H1 (cell line): ENCODE data around the gene APOOL.

Source experiments
- CHD1 ChIP-seq: IDR thresholded peaks from 2 replicates; pipeline ENCODE4 v1.6.1; 2012; ENCODE audit warnings: low read depth, low read length, improper control_type of control experiment
- CHD2 ChIP-seq: IDR thresholded peaks from 2 replicates; pipeline ENCODE4 v1.6.1; 2012; ENCODE audit warnings: low read length, improper control_type of control experiment
- EP300 ChIP-seq, 2 experiments: IDR thresholded peaks; 1 replicate in 1 of 2; 2 replicates in 1 of 2; pipeline ENCODE4 v1.6.1; 2011 to 2012; ENCODE audit warnings: low read depth in 2 of 2, low read length in 2 of 2, mild to moderate bottlenecking in 2 of 2, borderline replicate concordance in 1 of 2, inconsistent platforms in 1 of 2, moderate library complexity in 1 of 2
- FOSL1 ChIP-seq: IDR thresholded peaks from 2 replicates; pipeline ENCODE4 v1.6.1; 2011; ENCODE audit warnings: mild to moderate bottlenecking, low read depth, low read length, moderate library complexity; ENCODE audit not compliant: insufficient read depth
- JUN ChIP-seq: IDR thresholded peaks from 2 replicates; pipeline ENCODE4 v1.6.1; 2011; ENCODE audit warnings: low read depth, mild to moderate bottlenecking, improper control_type of control experiment, low read length
- POLR2AphosphoS5 ChIP-seq: IDR thresholded peaks from 2 replicates; pipeline ENCODE4 v1.6.1; 2011; ENCODE audit warnings: low read depth, low read length
- RAD21 ChIP-seq, 2 experiments: IDR thresholded peaks in 1 of 2; conservative IDR thresholded peaks in 1 of 2; 2 replicates each; pipeline ENCODE4 v1.6.1; 2011; ENCODE audit warnings: low read depth in 2 of 2, low read length in 2 of 2, improper control_type of control experiment in 1 of 2, inconsistent platforms in 1 of 2, mild to moderate bottlenecking in 1 of 2, moderate library complexity in 1 of 2
- RFX5 ChIP-seq: IDR thresholded peaks from 2 replicates; pipeline ENCODE4 v1.6.1; 2011; ENCODE audit warnings: low read depth, low read length, improper control_type of control experiment, borderline replicate concordance
- SP1 ChIP-seq: IDR thresholded peaks from 2 replicates; pipeline ENCODE4 v1.6.1; 2011; ENCODE audit warnings: low read depth, low read length
- SP4 ChIP-seq: IDR thresholded peaks from 2 replicates; pipeline ENCODE4 v1.6.1; 2012; ENCODE audit warnings: low read length, inconsistent platforms
- TF ChIP-seq, protein P1 (sequence below): IDR thresholded peaks from 2 replicates; pipeline ENCODE4 v1.6.1; 2011; ENCODE audit warnings: low read length, improper control_type of control experiment
- TF ChIP-seq, protein P2 (sequence below), 3 experiments: IDR thresholded peaks; 1 replicate in 2 of 3; 2 replicates in 1 of 3; pipeline versions ENCODE4 v1.5.1 to v1.6.1; 2011; ENCODE audit warnings: low read length in 3 of 3, mild to moderate bottlenecking in 3 of 3, inconsistent platforms in 2 of 3, low read depth in 1 of 3, moderate library complexity in 1 of 3; ENCODE audit not compliant: insufficient read depth in 1 of 3; ENCODE audit errors: control extremely low read depth in 1 of 3

DNA sequence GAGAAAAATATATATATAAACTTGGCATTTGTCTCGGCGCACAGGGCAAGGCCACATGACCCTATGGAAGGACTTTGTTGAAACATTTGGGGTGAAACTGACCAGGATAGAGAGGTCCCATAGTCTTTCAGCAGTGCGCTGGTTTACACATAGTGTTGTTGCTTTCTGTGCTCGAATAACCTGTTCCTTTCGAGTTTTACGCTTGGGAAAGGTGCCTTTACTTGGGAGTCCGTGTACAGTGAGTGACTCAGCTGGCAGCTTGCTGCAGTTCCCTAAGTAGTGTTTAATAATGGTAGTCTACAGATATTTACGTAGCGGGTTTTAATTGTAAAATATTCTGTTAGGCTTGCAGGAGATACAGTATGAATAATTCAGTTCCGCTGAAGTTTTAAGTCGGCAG, 578 bp downstream of the APOOL start:
- TF ChIP-seq, protein P1, sequence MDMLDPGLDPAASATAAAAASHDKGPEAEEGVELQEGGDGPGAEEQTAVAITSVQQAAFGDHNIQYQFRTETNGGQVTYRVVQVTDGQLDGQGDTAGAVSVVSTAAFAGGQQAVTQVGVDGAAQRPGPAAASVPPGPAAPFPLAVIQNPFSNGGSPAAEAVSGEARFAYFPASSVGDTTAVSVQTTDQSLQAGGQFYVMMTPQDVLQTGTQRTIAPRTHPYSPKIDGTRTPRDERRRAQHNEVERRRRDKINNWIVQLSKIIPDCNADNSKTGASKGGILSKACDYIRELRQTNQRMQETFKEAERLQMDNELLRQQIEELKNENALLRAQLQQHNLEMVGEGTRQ: no peak
- TF ChIP-seq, protein P2, sequence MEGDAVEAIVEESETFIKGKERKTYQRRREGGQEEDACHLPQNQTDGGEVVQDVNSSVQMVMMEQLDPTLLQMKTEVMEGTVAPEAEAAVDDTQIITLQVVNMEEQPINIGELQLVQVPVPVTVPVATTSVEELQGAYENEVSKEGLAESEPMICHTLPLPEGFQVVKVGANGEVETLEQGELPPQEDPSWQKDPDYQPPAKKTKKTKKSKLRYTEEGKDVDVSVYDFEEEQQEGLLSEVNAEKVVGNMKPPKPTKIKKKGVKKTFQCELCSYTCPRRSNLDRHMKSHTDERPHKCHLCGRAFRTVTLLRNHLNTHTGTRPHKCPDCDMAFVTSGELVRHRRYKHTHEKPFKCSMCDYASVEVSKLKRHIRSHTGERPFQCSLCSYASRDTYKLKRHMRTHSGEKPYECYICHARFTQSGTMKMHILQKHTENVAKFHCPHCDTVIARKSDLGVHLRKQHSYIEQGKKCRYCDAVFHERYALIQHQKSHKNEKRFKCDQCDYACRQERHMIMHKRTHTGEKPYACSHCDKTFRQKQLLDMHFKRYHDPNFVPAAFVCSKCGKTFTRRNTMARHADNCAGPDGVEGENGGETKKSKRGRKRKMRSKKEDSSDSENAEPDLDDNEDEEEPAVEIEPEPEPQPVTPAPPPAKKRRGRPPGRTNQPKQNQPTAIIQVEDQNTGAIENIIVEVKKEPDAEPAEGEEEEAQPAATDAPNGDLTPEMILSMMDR (IDR thresholded peaks at IDR 0.05; ENCODE audit: control extremely low read depth in 1 of 3, insufficient read depth in 1 of 3, low read depth in 1 of 3, low read length in 3 of 3): no peak
- TF ChIP-seq CHD1: no peak
- TF ChIP-seq RAD21 (IDR thresholded peaks at IDR 0.05 in 1 of 2, conservative IDR thresholded peaks at IDR 0.05 in 1 of 2; ENCODE audit: low read depth in 2 of 2, low read length in 2 of 2): no peak
- no peak for TF ChIP-seq SP1
- TF ChIP-seq POLR2AphosphoS5: no peak
- no peak for TF ChIP-seq CHD2
- TF ChIP-seq JUN: no peak
- TF ChIP-seq SP4: no peak
- no peak for TF ChIP-seq EP300 (IDR thresholded peaks at IDR 0.05; ENCODE audit: borderline replicate concordance in 1 of 2, low read depth in 2 of 2, low read length in 2 of 2)
- TF ChIP-seq RFX5: no peak
- TF ChIP-seq FOSL1: no peak
